Esophagus squamous epithelium (tissue), 5 donors: ENCODE data around the gene DUSP16. TPM values are rescaled to one million over a fixed set of nuclear protein-coding genes. Genes with fewer than 3 reads are reported as not detected.

Experiments used
- DNase-seq: peaks from one replicate; lab custom pipeline; 2025; lab: John Stamatoyannopoulos, UW
- H3K27ac ChIP-seq, 4 donors: fragments of 200-600 bp; sonication (generic); one replicate each; pipeline ENCODE4 v1.5.1; 2016 to 2019; ENCODE audit warnings: mild to moderate bottlenecking in 1 of 4
- H3K27me3 ChIP-seq, 4 donors: fragments of 200-600 bp; sonication (generic); 1 replicate in 3 of 4; 2 replicates in 1 of 4; pipeline versions ENCODE4 v1.5.1 to v1.6.0; 2017 to 2021; ENCODE audit warnings: antibody characterized with exemption in 1 of 4
- H3K36me3 ChIP-seq, 3 donors: fragments of 200-600 bp; sonication (generic); one replicate each; pipeline ENCODE4 v1.5.1; 2016 to 2019
- H3K4me1 ChIP-seq, 3 donors: fragments of 200-600 bp; sonication (generic); one replicate each; pipeline ENCODE4 v1.5.1; 2017 to 2019
- H3K4me3 ChIP-seq, 4 donors: fragments of 200-600 bp; sonication (generic); 1 replicate in 3 of 4; 2 replicates in 1 of 4; pipeline ENCODE4 v1.5.1; 2016 to 2019; ENCODE audit warnings: mild to moderate bottlenecking in 2 of 4, moderate library complexity in 1 of 4
- H3K9me3 ChIP-seq, 3 donors: fragments of 200-600 bp; sonication (generic); one replicate each; pipeline ENCODE4 v1.5.1; 2016 to 2019
- CTCF ChIP-seq, 6 experiments: fragments of 450-650 bp in 4 of 6; fragments of 200-600 bp in 2 of 6; sonication (generic) in 2 of 6; IDR thresholded peaks; one replicate each; pipeline ENCODE4 v1.5.1; 2016 to 2019; ENCODE audit warnings: antibody characterized with exemption in 6 of 6, mild to moderate bottlenecking in 4 of 6, moderate library complexity in 4 of 6
- POLR2A ChIP-seq, 4 donors: fragments of 450-650 bp; IDR thresholded peaks; one replicate each; pipeline ENCODE4 v1.6.1; 2017; ENCODE audit warnings: antibody characterized with exemption in 4 of 4, mild to moderate bottlenecking in 4 of 4, moderate library complexity in 3 of 4
- WGBS, 2 donors: methylation state at CpG; one replicate each; pipeline ENCODE4 v1.1.5; 2018; 5-methylcytosine and 5-hydroxymethylcytosine counted together
- intact Hi-C: fragments of 100-400 bp; cut with DNase I; formaldehyde crosslinking; loops from one replicate; pipeline ENCODE4 v1.15.0; 2022
- total RNA-seq, 4 donors: library from RNA; depleted of rRNA; stranded (reverse); fragments of >200 nt; gene quantifications; one replicate each; pipeline ENCODE4 v1.1.0, GENCODE V29; 2016
- donor health status: DM: yes; HTN: yes; CAD: no.

Gene DUSP16
- total RNA-seq, 4 donors from 2014 or later = 15.6 to 27.9 (median 16.5) TPM

DNA sequence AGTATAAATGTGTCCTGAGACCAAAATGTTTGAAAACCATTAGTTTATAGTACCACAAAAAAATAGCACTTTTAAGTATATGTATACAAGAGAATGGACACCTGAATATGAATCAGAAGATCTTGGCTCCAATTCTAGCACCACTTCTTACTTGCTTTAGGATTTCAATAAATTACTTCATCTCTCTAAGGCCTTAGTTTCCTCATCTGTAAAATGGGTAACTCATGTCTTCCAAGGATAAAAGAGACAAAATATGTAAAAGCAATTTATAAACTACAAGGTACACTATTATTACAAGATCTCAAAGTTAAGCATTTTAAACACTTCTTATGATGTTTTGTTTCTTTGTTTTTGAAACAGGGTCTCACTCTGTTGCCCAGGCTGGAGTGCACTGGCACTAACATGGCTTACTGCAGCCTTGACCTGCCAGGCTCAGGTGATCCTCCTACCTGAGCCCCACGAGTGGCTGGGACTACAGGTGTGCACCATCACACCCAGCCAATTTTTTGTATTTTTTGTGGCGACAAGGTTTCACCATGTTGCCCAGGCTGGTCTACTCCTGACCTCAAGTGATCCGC, 9.4 kb downstream of the DUSP16 start:
- Histone ChIP-seq H3K4me1 (peaks cover 0 to 1% (median 0%) of the 10 kb centered on the region in 3 donors), H3K27me3 (no peaks in the 10 kb centered on the region), H3K36me3 (peaks cover 0 to 30% (median 0%) of the 10 kb centered on the region in 3 donors), H3K27ac (no peak overlapping the region), H3K4me3 (no peak overlapping the region), H3K9me3 (no peaks in the 10 kb centered on the region)
- no peak for DNase-seq
- WGBS, 2 donors = 77 to 94% methylated on average over 3 of the region's 3 CpGs
- intact Hi-C loops = no loop called here
- TF ChIP-seq CTCF (IDR thresholded peaks at IDR 0.05) = no peak
- no peak for TF ChIP-seq POLR2A (IDR thresholded peaks at IDR 0.05)

GRCh38 chr12:12551115-12551514, 11.5 kb downstream of the DUSP16 start:
- Histone ChIP-seq H3K36me3 (peaks cover 0 to 30% (median 0%) of the 10 kb centered on the region in 3 donors), H3K4me1 (no peaks in the 10 kb centered on the region), H3K4me3 (no peak overlapping the region), H3K27ac (no peak overlapping the region), H3K9me3 (no peaks in the 10 kb centered on the region), H3K27me3 (no peaks in the 10 kb centered on the region)
- no peak for TF ChIP-seq POLR2A (IDR thresholded peaks at IDR 0.05)
- TF ChIP-seq CTCF (IDR thresholded peaks at IDR 0.05) = no peak
- no peak for DNase-seq
- intact Hi-C loops = no loop called here
- 56 to 69% methylated on average over 6 to 7 of the region's 7 CpGs for WGBS, 2 donors

DNA sequence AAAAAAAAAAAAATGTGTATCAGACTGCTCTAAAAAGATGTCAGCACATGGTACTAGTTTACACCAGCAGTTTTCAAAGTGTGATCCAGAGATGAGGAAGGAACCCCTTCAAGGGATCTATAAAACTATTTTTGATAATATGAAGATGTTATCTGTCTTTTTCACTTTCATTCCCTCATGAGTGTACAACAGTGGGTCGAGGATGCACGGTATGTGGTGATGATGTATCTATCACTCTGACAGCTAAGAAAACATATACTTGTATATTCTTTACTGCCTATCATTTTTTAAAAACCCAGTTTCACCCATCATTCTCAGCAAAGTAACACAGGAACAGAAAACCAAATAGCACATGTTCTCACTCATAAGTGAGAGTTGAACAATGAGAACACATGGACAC, 12.4 kb downstream of the DUSP16 start:
- TF ChIP-seq POLR2A (IDR thresholded peaks at IDR 0.05) = no peak
- TF ChIP-seq CTCF (IDR thresholded peaks at IDR 0.05) = no peak
- intact Hi-C loops = no loop called here
- Histone ChIP-seq H3K36me3 (peaks cover 0 to 30% (median 0%) of the 10 kb centered on the region in 3 donors), H3K4me1 (no peaks in the 10 kb centered on the region), H3K9me3 (no peaks in the 10 kb centered on the region), H3K27me3 (no peaks in the 10 kb centered on the region), H3K27ac (no peak overlapping the region), H3K4me3 (no peak overlapping the region)
- 89 to 93% methylated on average over 2 of the region's 2 CpGs for WGBS, 2 donors
- no peak for DNase-seq

GRCh38 chr12:12549426-12549825, 13.2 kb downstream of the DUSP16 start:
- no peak for DNase-seq
- Histone ChIP-seq H3K36me3 (peaks cover 0 to 30% (median 0%) of the 10 kb centered on the region in 3 donors), H3K9me3 (no peaks in the 10 kb centered on the region), H3K27me3 (no peaks in the 10 kb centered on the region), H3K4me3 (no peak overlapping the region), H3K4me1 (no peaks in the 10 kb centered on the region), H3K27ac (no peak overlapping the region)
- no peak for TF ChIP-seq CTCF (IDR thresholded peaks at IDR 0.05)
- TF ChIP-seq POLR2A (IDR thresholded peaks at IDR 0.05) = no peak
- WGBS, 2 donors = 93 to 97% methylated on average over 2 of the region's 2 CpGs
- intact Hi-C loops = no loop called here

DNA sequence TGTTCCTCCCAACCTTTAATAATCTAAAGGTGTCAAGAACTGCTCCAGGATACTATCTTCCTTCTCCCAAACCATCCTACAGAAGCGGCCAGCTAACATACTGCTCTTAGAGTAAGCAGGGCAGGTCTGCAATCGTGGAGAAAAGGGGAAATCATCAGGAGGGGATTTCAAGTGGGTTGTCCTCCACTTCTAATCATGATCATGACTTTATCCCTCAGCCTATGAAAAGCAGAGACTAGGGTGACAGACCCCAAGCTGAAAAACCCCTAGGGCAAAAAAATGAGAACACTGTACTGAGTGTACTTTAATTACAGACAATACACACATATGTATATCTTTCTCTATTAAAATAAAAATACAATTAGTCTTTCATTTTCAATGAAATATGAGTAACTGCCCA, 13.9 kb downstream of the DUSP16 start:
- no peaks in the 10 kb centered on the region for H3K4me1 ChIP-seq
- no peaks in the 10 kb centered on the region for H3K9me3 ChIP-seq
- H3K27me3 ChIP-seq = no peaks in the 10 kb centered on the region
- H3K36me3 ChIP-seq = peaks cover 0 to 30% (median 0%) of the 10 kb centered on the region in 3 donors
- WGBS, 2 donors = 70 to 71% methylated on average over 2 of the region's 2 CpGs
- no peak overlapping the region for H3K27ac ChIP-seq
- no peak overlapping the region for H3K4me3 ChIP-seq
- intact Hi-C loops = no loop called here
- TF ChIP-seq CTCF (IDR thresholded peaks at IDR 0.05) = no peak
- no peak for DNase-seq
